Measurements from ENCODE around the gene ZBTB12. TPM values are rescaled to one million over a fixed set of nuclear protein-coding genes. Genes with fewer than 3 reads are reported as not detected.
A peak's percentile ranks its signal among the peaks of the same experiment; 100 is the strongest.

The ZBTB12 gene
- total and polyA plus RNA-seq, 2 of the 13 experiments (the other 11 are each of a cell fraction or from before 2014, with no cell fraction given), result 4.8 to 6.0 TPM

DNA sequence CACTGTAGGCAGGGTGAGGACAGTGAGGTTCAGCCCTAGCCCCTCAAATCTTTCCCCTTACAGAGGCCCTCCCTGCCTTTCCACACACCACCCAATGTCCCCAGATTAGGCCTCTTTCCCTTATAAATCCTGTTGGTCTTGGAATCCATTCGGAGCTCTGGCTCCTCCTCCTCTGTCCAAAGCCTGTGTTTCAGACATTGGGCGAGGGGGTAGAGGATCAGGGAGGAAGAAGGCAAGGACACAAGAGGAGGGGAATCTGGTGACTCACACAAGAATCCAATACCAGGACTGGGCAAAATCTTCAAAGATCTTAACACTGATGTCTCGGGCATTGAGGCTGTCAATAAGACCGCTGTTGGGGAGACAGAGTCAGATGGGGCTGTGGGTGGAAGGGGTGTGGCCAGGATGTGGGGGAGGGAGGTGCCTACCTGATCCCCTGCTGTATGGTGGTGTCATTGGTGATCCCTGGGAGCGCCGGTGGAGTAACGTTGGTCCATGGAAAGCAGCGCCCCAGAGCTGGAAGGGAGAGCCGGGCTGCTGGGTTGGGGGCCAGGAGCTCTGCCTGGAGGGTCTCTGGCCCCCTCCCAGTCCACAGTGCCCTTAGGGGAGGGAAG is 30.7 kb downstream of the ZBTB12 start (continued):
- TF ChIP-seq, protein P1, sequence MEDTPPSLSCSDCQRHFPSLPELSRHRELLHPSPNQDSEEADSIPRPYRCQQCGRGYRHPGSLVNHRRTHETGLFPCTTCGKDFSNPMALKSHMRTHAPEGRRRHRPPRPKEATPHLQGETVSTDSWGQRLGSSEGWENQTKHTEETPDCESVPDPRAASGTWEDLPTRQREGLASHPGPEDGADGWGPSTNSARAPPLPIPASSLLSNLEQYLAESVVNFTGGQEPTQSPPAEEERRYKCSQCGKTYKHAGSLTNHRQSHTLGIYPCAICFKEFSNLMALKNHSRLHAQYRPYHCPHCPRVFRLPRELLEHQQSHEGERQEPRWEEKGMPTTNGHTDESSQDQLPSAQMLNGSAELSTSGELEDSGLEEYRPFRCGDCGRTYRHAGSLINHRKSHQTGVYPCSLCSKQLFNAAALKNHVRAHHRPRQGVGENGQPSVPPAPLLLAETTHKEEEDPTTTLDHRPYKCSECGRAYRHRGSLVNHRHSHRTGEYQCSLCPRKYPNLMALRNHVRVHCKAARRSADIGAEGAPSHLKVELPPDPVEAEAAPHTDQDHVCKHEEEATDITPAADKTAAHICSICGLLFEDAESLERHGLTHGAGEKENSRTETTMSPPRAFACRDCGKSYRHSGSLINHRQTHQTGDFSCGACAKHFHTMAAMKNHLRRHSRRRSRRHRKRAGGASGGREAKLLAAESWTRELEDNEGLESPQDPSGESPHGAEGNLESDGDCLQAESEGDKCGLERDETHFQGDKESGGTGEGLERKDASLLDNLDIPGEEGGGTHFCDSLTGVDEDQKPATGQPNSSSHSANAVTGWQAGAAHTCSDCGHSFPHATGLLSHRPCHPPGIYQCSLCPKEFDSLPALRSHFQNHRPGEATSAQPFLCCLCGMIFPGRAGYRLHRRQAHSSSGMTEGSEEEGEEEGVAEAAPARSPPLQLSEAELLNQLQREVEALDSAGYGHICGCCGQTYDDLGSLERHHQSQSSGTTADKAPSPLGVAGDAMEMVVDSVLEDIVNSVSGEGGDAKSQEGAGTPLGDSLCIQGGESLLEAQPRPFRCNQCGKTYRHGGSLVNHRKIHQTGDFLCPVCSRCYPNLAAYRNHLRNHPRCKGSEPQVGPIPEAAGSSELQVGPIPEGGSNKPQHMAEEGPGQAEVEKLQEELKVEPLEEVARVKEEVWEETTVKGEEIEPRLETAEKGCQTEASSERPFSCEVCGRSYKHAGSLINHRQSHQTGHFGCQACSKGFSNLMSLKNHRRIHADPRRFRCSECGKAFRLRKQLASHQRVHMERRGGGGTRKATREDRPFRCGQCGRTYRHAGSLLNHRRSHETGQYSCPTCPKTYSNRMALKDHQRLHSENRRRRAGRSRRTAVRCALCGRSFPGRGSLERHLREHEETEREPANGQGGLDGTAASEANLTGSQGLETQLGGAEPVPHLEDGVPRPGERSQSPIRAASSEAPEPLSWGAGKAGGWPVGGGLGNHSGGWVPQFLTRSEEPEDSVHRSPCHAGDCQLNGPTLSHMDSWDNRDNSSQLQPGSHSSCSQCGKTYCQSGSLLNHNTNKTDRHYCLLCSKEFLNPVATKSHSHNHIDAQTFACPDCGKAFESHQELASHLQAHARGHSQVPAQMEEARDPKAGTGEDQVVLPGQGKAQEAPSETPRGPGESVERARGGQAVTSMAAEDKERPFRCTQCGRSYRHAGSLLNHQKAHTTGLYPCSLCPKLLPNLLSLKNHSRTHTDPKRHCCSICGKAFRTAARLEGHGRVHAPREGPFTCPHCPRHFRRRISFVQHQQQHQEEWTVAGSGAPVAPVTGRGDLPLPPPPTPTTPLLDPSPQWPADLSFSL (CRISPR knock-in tag; IDR thresholded peaks at IDR 0.05), result no peak
- TF ChIP-seq, protein P2, sequence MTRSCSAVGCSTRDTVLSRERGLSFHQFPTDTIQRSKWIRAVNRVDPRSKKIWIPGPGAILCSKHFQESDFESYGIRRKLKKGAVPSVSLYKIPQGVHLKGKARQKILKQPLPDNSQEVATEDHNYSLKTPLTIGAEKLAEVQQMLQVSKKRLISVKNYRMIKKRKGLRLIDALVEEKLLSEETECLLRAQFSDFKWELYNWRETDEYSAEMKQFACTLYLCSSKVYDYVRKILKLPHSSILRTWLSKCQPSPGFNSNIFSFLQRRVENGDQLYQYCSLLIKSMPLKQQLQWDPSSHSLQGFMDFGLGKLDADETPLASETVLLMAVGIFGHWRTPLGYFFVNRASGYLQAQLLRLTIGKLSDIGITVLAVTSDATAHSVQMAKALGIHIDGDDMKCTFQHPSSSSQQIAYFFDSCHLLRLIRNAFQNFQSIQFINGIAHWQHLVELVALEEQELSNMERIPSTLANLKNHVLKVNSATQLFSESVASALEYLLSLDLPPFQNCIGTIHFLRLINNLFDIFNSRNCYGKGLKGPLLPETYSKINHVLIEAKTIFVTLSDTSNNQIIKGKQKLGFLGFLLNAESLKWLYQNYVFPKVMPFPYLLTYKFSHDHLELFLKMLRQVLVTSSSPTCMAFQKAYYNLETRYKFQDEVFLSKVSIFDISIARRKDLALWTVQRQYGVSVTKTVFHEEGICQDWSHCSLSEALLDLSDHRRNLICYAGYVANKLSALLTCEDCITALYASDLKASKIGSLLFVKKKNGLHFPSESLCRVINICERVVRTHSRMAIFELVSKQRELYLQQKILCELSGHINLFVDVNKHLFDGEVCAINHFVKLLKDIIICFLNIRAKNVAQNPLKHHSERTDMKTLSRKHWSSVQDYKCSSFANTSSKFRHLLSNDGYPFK (CRISPR knock-in tag; IDR thresholded peaks at IDR 0.05; ENCODE audit: borderline replicate concordance), result no peak
- TF ChIP-seq, protein P3, sequence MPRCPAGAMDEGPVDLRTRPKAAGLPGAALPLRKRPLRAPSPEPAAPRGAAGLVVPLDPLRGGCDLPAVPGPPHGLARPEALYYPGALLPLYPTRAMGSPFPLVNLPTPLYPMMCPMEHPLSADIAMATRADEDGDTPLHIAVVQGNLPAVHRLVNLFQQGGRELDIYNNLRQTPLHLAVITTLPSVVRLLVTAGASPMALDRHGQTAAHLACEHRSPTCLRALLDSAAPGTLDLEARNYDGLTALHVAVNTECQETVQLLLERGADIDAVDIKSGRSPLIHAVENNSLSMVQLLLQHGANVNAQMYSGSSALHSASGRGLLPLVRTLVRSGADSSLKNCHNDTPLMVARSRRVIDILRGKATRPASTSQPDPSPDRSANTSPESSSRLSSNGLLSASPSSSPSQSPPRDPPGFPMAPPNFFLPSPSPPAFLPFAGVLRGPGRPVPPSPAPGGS (CRISPR knock-in tag; IDR thresholded peaks at IDR 0.05), result no peak
- 0 out of 2 replicates have a peak, but pooled peaks have one; percentile 22 for TF ChIP-seq ZNF891 (CRISPR knock-in tag; IDR thresholded peaks at IDR 0.05)
- no peak for TF ChIP-seq NKX3-1 (CRISPR knock-in tag; IDR thresholded peaks at IDR 0.05)

Measured in HepG2 (cell line).